ENCODE data around the gene MYD88.

GRCh38 chr3:38111696-38112377 is 26.6 kb upstream of the MYD88 start:
- TF ChIP-seq CTCF (IDR thresholded peaks at IDR 0.05) = no peak
- TF ChIP-seq POLR2A (IDR thresholded peaks at IDR 0.05) = no peak
